Measurements from ENCODE around the gene PLCH2. TPM values are rescaled to one million over a fixed set of nuclear protein-coding genes. Genes with fewer than 3 reads are reported as not detected.

Gene PLCH2
- polyA plus RNA-seq, 1 of the 3 experiments (the other 2 are of a cell fraction) = 0.08 TPM

- CTCF ChIA-PET = interaction anchor here (1.2 to 2.5 kb wide), 3 partner anchors 10 to 53 kb away, joined by 3 to 10 read pairs (median 3); no protein-coding TSS in a partner anchor
- WGBS (ENCODE audit: low lambda C conversion rate) = 49% methylated on average over 3 of the region's 12 CpGs
- H2AFZ ChIP-seq (ENCODE audit: low read depth) = no peak overlapping the region
- H3K4me3 ChIP-seq (ENCODE audit: low read depth in 2 of 2, low read length in 1 of 2) = no peak overlapping the region
- no peaks in the 10 kb centered on the region for H3K36me3 ChIP-seq (replicated peaks in 1 of 2; ENCODE audit: control insufficient read depth in 1 of 2, insufficient read depth in 2 of 2, low read length in 1 of 2)
- no peaks in the 10 kb centered on the region for H3K79me2 ChIP-seq (ENCODE audit: insufficient read depth)
- TF ChIP-seq TCF12 (IDR thresholded peaks at IDR 0.05) (no peak), MEF2A (IDR thresholded peaks at IDR 0.05; ENCODE audit: borderline replicate concordance, low read depth) (no peak), FOXJ3 (CRISPR knock-in tag; IDR thresholded peaks at IDR 0.05) (no peak), RCOR1 (IDR thresholded peaks at IDR 0.05; ENCODE audit: low read length) (no peak), YY1 (IDR thresholded peaks at IDR 0.05; ENCODE audit: low read depth) (no peak)
- POLR2A ChIA-PET = interaction anchor here (0.8 to 1.2 kb wide), 2 partner anchors 31 to 49 kb away, joined by 3 read pairs; no protein-coding TSS in a partner anchor
- DNase-seq = no peak
- no peaks in the 10 kb centered on the region for H3K27me3 ChIP-seq (ENCODE audit: insufficient read depth)
- H4K20me1 ChIP-seq (ENCODE audit: insufficient read depth) = no peaks in the 10 kb centered on the region
- H3K9ac ChIP-seq = no peak overlapping the region
- H3K4me2 ChIP-seq = no peak overlapping the region
- no peaks in the 10 kb centered on the region for H3K9me2 ChIP-seq
- no peak overlapping the region for H3K27ac ChIP-seq (ENCODE audit: low read depth in 2 of 2, low read length in 1 of 2)
- peaks cover 0 to 7% of the 10 kb centered on the region in 2 experiments; a peak in 1 of 4 replicates for H3K4me1 ChIP-seq (ENCODE audit: control insufficient read depth in 1 of 2, insufficient read depth in 2 of 2, low read depth in 1 of 2, low read length in 1 of 2)
- H3F3A ChIP-seq (replicated peaks; ENCODE audit: insufficient read depth) = no peaks in the 10 kb centered on the region
- H3K9me3 ChIP-seq = no peaks in the 10 kb centered on the region
These were observed 18.9 kb downstream of the PLCH2 start for GRCh38 chr1:2495026-2495425.

GRCh38 chr1:2495546-2495945 lies 19.5 kb downstream of the PLCH2 start:
- WGBS (ENCODE audit: low lambda C conversion rate) = no CpG with 5 or more reads among the region's 12 CpGs
- CTCF ChIA-PET = interaction anchor here (1.2 to 2.5 kb wide), 2 partner anchors 36 to 52 kb away, joined by 3 to 10 read pairs; no protein-coding TSS in a partner anchor

More at GRCh38 chr1:2495546-2495945, 19.5 kb downstream of the PLCH2 start:
- H3K27ac ChIP-seq (ENCODE audit: low read depth in 2 of 2, low read length in 1 of 2) = no peak overlapping the region
- no peaks in the 10 kb centered on the region for H3K36me3 ChIP-seq (replicated peaks in 1 of 2; ENCODE audit: control insufficient read depth in 1 of 2, insufficient read depth in 2 of 2, low read length in 1 of 2)
- H2AFZ ChIP-seq (ENCODE audit: low read depth) = no peak overlapping the region
- TF ChIP-seq REST (IDR thresholded peaks at IDR 0.05; ENCODE audit: low read depth, low read length) (no peak), FOSL2 (IDR thresholded peaks at IDR 0.05; ENCODE audit: borderline replicate concordance, low read depth) (no peak), ZBTB33 (IDR thresholded peaks at IDR 0.05; ENCODE audit: borderline replicate concordance, low read depth) (no peak), PBX3 (IDR thresholded peaks at IDR 0.05) (no peak), USF2 (IDR thresholded peaks at IDR 0.05; ENCODE audit: borderline replicate concordance, low read depth, low read length) (no peak), FOXJ3 (CRISPR knock-in tag; IDR thresholded peaks at IDR 0.05) (no peak), SMC3 (IDR thresholded peaks at IDR 0.05; ENCODE audit: low read depth, low read length) (no peak), IRF3 (IDR thresholded peaks at IDR 0.05; ENCODE audit: low read depth, low read length) (no peak), RFX5 (IDR thresholded peaks at IDR 0.05; ENCODE audit: low read length) (no peak), TAF1 (IDR thresholded peaks at IDR 0.05; ENCODE audit: borderline replicate concordance, low read depth, low read length) (no peak), ELF1 (IDR thresholded peaks at IDR 0.05) (no peak), SIN3A (IDR thresholded peaks at IDR 0.05; ENCODE audit: borderline replicate concordance, low read depth, low read length) (no peak), TEAD4 (IDR thresholded peaks at IDR 0.05; ENCODE audit: borderline replicate concordance, insufficient read depth) (no peak), JUND (IDR thresholded peaks at IDR 0.05) (no peak), FOXM1 (IDR thresholded peaks at IDR 0.05; ENCODE audit: low read depth) (no peak), YY1 (IDR thresholded peaks at IDR 0.05; ENCODE audit: low read depth) (no peak)
- peaks cover 0 to 12% of the 10 kb centered on the region in 2 experiments; a peak in 1 of 4 replicates for H3K4me1 ChIP-seq (ENCODE audit: control insufficient read depth in 1 of 2, insufficient read depth in 2 of 2, low read depth in 1 of 2, low read length in 1 of 2)
- H3K79me2 ChIP-seq (ENCODE audit: insufficient read depth) = no peaks in the 10 kb centered on the region
- no peak overlapping the region for H3K4me3 ChIP-seq (ENCODE audit: low read depth in 2 of 2, low read length in 1 of 2)
- no peak overlapping the region for H3K9ac ChIP-seq
- no peaks in the 10 kb centered on the region for H3F3A ChIP-seq (replicated peaks; ENCODE audit: insufficient read depth)
- POLR2A ChIA-PET = interaction anchor here (0.8 to 1.2 kb wide), 2 partner anchors 30 to 48 kb away, joined by 3 read pairs; no protein-coding TSS in a partner anchor
- no peaks in the 10 kb centered on the region for H3K27me3 ChIP-seq (ENCODE audit: insufficient read depth)
- no peaks in the 10 kb centered on the region for H4K20me1 ChIP-seq (ENCODE audit: insufficient read depth)
- H3K9me3 ChIP-seq = no peaks in the 10 kb centered on the region
- DNase-seq = no peak
- H3K9me2 ChIP-seq = no peaks in the 10 kb centered on the region
- H3K4me2 ChIP-seq = no peak overlapping the region
